ENCODE data around the gene ST6GAL1. TPM values are rescaled to one million over a fixed set of nuclear protein-coding genes. Genes with fewer than 3 reads are reported as not detected.
"Not testable (repeated sequence)": the region's sequence is repeated elsewhere in the genome, so short reads cannot be mapped to it uniquely, and the experiment has no call there.

Gene ST6GAL1
- total RNA-seq, 1 donor from 2014 or later = 40.3 TPM

DNA sequence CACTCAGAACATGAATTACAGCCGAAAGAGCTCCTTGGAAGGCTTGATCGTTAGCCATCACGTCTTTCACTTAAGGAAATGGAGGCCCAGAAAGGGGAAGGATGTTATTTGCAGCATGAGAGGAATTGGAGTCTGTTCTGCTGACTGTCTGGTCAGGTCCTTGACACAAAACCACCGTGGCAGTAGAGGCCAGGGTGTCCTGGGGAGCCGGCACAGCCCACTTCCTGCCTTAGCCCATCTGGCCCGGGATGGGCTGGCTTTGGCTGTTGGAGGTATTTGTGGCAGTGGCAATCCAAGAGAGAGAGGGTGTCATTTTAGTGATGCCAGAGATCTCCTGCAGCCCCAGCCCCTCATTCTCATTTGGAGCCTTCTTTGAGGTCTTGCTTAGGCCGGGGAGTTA is 37.4 kb downstream of the ST6GAL1 start:
- no peak for DNase-seq (ENCODE audit: low read depth)

DNA sequence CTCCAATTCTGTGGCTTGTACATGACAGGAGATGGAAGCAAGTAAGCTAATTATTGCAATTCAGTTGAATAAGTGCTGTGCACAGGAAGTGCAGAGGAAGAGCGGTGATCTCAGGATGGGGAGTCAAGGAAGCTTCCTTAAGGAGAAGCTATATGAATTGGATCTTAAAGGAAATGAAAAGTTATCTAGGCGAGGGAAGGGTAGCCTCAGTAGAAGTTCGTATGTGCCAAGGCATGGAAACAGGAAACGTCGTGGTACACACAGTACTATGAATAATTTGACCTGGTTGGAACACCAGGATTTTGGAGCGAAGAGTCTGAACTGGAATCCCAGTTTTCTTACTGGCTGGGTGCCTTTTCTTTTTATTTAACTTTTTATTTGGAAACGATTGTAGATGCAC is 39.3 kb downstream of the ST6GAL1 start:
- no peak for DNase-seq (ENCODE audit: low read depth)

- not testable (repeated sequence) for DNase-seq (ENCODE audit: low read depth)
These were observed 40.8 kb downstream of the ST6GAL1 start for GRCh38 chr3:186971106-186971505.

DNA sequence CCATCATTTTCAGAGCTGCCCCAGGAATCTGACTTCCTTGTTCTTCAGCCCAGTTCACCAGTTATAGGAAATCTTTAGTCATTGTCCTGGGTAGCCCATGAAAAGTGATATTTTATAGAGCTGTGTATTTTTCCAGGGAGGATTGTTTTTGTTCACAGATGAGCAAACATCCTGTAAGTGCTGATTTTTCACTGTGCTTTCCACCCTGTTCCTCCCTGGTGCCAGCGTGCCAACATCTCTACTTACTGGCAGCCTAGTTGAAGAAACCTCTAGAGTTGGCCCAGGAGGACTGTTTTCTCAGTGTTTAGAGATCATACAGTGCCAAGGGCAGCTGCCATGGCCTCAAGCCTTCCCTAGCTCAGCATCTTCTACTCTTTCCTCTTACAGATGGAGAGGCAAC is 41.3 kb downstream of the ST6GAL1 start:
- DNase-seq (ENCODE audit: low read depth) = no peak

DNA sequence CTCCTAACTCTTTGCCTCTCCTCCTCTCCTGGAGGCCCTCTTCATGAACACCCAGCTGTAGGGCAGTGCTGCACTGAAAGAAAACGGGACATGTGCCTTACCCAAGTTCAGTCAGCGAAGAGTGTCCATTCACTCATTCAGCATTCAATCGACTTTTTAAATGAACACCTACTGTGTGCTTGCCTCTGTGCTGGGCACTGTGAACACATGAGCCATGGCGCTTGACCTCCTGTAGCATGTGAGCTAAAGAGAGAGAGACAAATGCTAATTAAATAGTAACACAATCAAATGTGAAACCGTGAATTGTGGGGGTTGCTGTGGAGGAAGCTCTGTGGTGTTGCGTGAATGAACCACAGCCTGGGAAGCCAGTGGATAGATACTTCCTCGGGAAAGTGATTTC is 43.4 kb downstream of the ST6GAL1 start:
- DNase-seq (ENCODE audit: low read depth) = no peak

DNA sequence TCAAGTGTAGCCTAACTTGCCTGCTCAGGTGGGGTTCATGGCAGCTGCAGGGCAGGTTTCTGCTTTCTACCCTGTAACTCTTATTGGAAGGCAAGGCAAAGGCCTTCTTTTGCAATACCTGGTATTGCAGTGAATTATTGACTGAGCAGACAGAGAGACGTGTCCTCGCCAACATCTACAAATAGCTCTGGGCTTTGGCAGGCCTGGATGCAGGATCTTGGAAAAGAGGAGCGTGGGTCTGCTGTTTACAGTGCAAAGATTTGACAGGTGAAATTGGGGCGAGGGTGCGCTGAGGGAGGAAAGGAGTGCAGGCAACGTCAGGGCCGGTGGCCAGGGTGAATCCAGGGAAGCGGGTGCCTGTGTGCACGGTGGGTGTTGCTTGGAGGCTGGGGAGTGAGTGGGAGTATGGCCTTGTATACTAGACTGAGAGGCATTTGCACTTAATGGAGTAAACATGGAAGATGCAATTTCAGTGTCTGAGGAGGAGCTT is 44.5 kb downstream of the ST6GAL1 start:
- DNase-seq (ENCODE audit: low read depth) = no peak

GRCh38 chr3:186975726-186976125 is 45.4 kb downstream of the ST6GAL1 start:
- DNase-seq (ENCODE audit: low read depth) = no peak

- DNase-seq (ENCODE audit: low read depth) = peak; percentile 73
These were observed 46.8 kb downstream of the ST6GAL1 start for GRCh38 chr3:186976837-186977750.

DNA sequence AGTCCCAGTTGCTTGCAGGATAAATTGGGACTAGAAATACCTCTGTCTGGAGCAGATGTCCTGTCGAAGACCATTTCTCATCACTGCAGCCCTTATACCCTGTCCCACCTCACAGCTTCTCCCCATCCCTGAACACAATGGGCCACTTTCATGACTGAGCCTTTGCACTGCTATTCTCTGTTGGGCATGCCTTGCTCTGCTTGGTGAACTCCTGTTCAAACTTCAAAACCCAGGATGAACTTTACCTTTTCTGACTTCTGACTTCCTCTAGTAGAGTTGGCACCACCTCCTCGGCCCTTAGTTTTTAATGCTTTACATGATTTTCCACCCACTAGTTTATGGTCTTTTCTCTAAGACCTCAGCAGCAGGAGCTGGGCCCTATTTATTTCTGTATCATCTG is 48.4 kb downstream of the ST6GAL1 start:
- DNase-seq (ENCODE audit: low read depth) = no peak

GRCh38 chr3:186979852-186980251 is 49.5 kb downstream of the ST6GAL1 start:
- peak; percentile 43 for DNase-seq (ENCODE audit: low read depth)

DNA sequence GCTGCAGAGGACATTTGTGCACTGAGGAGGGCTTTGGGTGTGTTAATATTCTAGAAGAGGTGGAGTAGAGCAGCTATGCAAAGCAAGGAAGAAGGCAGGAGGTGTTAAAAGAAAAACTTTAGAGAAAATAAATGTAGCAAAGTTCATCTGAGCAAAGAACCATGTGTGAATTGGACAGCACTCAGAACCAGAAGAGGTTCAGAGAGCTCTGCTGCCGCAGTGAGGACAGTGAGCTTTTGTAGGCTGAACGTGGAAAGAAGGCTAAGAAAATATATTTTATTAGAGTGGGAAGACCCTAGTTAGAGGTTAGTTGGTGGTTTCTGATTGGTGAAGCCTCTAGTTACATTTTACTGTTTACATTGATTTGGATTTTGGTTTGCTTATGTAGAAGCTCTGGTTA is 50.7 kb downstream of the ST6GAL1 start:
- no peak for DNase-seq (ENCODE audit: low read depth)

DNA sequence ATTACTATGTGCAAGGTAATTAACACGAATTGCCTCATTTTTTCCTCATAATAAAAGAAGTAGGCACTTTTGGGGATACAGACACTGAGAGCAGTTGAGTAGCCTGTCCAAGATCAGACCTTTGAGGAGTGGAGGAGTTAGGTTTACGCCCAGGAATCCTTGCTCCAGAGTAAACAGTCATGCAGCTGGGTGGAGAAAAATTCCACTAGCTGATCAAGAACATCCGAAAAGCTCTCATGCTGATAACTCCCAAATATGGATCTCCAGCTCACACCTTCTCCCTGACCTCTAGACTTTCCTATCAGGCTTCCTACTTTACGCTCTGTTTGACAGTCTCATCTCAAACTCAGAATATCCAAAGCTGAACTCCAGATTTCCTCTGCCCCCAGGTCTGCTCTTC is 53.3 kb downstream of the ST6GAL1 start:
- no peak for DNase-seq (ENCODE audit: low read depth)

- DNase-seq (ENCODE audit: low read depth) = no peak
These were observed 53.7 kb downstream of the ST6GAL1 start for GRCh38 chr3:186984064-186984463.

- DNase-seq (ENCODE audit: low read depth) = no peak
These were observed 55.5 kb downstream of the ST6GAL1 start for GRCh38 chr3:186985661-186986364.

DNA sequence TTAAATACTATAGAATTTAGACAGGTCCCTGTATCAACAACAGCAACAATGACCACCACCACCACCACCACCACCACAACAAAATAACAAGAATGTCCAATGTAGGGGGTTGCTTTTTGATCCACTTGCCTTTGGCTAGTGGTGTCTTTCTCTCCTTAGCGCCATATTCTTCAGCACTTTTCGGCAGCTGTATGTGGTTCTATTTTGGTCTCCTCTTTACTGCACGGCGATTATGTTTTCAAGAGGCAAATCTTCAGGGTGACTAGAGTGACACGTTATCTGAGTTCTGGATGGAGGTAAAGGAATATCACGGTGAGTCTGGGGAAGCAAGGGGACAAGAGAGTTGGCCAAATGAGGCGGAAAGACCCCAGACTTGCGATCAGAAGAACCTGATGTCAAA is 56.1 kb downstream of the ST6GAL1 start:
- DNase-seq (ENCODE audit: low read depth) = no peak

DNA sequence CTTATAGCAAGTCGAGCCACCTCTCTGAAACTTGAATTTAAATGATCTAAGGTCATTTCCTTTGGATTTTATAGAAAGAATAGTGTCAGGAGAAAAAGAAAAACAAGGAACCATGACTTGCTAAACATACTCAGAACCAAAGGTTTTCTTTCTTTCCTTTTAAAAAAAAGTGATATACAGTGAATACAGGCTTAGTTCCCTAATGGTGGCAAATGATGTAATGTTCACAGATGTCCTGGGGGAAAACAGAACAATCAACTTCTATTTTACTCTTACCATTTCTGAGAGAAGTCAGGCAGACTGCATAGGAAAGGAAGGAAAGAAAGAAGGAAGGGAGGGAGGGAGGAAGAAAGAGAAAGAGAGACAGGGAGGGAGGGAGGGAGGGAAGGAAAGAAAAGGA is 56.5 kb downstream of the ST6GAL1 start:
- DNase-seq (ENCODE audit: low read depth) = no peak

DNA sequence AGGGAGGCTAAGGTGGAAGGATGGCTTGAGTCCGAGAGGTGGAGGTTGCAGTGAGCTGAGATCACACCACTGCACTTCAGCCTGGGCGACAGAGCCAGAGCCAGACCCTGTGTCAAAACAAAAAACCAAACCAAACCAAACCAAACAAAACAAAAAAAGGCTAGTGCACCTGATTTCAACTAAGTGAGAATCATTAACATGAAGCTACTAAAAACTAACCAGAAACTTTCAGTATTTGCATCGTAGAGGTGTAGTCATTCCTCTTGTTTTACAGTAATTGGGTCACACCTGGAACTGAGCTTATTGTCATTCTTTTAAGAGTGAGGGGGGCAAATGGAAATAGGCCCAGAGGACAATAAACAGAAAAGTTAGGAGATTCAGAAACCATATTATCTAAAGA is 58.5 kb downstream of the ST6GAL1 start:
- DNase-seq (ENCODE audit: low read depth) = no peak

DNA sequence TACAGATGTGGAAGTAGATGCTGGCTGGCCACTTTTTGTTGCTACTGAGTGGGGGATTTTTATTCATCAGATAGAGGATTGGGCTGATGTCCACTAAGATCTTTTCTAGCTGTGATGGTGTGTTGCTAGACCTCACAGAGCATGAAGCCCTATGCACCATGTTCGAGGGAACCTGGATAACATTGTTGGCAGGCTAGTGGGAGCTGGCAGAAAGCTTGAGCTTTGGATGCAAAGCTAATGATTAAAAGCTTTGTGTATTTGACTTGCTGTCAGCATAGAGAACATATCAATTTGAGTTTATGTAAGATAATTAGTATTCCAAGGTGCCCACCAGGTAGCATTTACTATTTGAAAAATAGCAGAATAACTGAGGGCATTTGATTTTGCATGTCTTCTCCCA is 59.1 kb downstream of the ST6GAL1 start:
- no peak for DNase-seq (ENCODE audit: low read depth)

GRCh38 chr3:186990277-186990676 is 60.0 kb downstream of the ST6GAL1 start:
- peak; percentile 51 for DNase-seq (ENCODE audit: low read depth)

DNA sequence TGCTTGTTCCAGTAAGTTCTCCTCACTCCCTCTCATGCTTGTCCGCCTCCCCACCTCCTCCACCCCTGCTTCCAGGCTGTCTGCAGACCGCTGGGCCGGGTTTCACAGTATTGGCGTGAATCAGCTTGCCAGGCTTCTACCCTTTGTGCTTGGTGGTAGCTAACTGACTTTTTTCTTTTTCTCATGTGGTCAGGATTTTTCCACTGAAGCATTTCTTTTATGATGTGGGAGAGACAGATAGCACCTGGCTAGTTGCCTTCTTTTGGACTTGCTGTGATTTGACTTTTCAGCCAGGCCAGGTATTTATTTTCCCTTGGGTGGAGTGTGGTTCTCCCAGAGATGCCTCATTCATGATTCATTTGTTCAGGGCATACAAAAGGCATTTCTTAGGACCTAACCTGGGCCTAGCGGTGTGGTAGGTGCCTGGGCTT is 60.6 kb downstream of the ST6GAL1 start:
- DNase-seq (ENCODE audit: low read depth) = peak; percentile 92

DNA sequence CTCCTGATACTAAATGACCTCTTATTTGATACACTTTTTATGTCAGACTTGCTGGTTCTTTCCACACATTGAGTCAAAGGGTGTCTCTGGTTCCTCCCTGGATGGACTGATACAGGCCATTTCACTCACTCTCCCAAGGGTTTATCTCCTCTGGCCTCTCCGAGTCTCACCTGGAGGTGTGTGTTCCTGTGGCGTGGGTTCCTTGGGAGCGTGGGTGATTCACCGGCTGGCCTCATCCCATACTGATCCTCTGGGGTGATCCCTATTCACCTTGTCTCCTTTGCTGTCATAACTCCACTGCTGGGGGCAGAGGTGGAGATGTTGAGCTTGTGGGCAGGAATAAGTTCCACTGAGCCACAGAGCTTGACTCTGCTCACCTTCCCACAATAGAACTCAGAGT is 61.1 kb downstream of the ST6GAL1 start:
- no peak for DNase-seq (ENCODE audit: low read depth)

GRCh38 chr3:186992096-186992495 is 61.8 kb downstream of the ST6GAL1 start:
- not testable (repeated sequence) for DNase-seq (ENCODE audit: low read depth)

DNA sequence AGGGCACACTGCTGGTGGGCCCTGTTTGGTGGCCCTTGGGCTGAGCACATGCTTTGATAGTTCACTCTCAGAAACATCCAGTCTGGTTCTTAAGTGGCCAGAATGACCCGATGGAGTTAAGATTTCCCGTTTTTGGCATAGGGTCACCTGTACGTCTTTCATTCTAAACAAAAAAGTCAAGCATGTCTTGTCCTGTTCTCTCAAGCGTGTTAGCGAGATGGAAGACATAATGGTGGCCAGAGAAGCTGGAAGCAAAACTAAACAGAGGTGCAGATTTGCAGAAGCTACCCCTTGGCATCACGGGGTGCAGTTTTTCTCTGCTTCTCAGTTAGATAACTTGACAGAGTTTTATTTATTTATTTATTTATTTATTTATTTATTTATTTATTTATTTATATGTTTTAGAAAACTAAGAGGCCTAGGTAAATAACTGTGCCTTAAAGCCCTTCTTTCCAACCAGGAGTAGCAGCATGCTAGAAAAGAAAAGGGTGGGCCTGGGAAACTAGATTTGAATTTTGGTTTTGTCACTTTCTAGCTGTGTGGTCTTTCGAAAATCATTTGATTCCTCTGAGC is 63.0 kb downstream of the ST6GAL1 start:
- no peak for DNase-seq (ENCODE audit: low read depth)
